Measurements from ENCODE around the gene CEP112. TPM values are rescaled to one million over a fixed set of nuclear protein-coding genes. Genes with fewer than 3 reads are reported as not detected.

Gene CEP112
- polyA plus RNA-seq, 1 donor (not counting 4 experiments of a cell fraction or from before 2014, with no cell fraction given) = 2.6 TPM

DNA sequence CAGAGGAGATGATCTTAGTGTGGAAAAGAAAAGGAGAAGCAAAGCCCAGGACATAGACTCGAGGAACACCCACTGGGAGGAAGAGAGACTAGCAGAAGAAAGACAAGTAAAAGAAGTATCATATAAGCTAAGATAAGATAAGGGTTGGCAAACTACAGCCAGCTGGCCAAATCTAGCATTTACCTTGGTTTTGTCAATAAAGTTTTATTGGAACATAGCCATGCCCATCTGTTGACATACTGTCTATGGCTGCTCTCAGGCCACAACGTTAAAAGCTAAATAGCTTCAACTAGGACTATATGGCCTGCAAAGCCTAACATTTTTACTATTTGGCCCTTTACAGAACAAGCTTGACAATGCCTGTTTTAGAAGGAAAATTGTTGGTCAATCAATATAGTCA, 464.1 kb downstream of the CEP112 start:
- Histone ChIP-seq H4K20me1 (ENCODE audit: control insufficient read depth, extremely low read depth, insufficient read depth, low read length) (no peaks in the 10 kb centered on the region), H3K9me1 (ENCODE audit: control insufficient read depth, extremely low read depth, insufficient read depth, low read length) (no peaks in the 10 kb centered on the region), H3K4me3 (ENCODE audit: control insufficient read depth in 2 of 3, extremely low read depth in 1 of 3, insufficient read depth in 2 of 3, low read depth in 1 of 3, low read length in 3 of 3) (no peak overlapping the region), H3K9me3 (ENCODE audit: control insufficient read depth, low read depth, low read length) (no peaks in the 10 kb centered on the region), H3K27ac (ENCODE audit: control insufficient read depth, insufficient read depth, low read length) (no peak overlapping the region), H3K4me1 (ENCODE audit: control insufficient read depth, extremely low read depth, insufficient read depth, low read length) (no peaks in the 10 kb centered on the region), H3K36me3 (ENCODE audit: control insufficient read depth in 2 of 2, extremely low read depth in 1 of 2, insufficient read depth in 2 of 2, low read length in 2 of 2) (no peaks in the 10 kb centered on the region), H3K27me3 (ENCODE audit: control insufficient read depth, extremely low read depth, insufficient read depth, low read length) (no peaks in the 10 kb centered on the region), H2AFZ (ENCODE audit: control insufficient read depth, low read length) (no peak overlapping the region), H3K9ac (ENCODE audit: control insufficient read depth, extremely low read depth, insufficient read depth, low read length) (no peak overlapping the region), H3K4me2 (ENCODE audit: control insufficient read depth, extremely low read depth, insufficient read depth, low read depth, low read length) (no peak overlapping the region), H3K79me2 (ENCODE audit: control insufficient read depth, insufficient read depth, low read length) (no peaks in the 10 kb centered on the region)
- TF ChIP-seq, protein P1, sequence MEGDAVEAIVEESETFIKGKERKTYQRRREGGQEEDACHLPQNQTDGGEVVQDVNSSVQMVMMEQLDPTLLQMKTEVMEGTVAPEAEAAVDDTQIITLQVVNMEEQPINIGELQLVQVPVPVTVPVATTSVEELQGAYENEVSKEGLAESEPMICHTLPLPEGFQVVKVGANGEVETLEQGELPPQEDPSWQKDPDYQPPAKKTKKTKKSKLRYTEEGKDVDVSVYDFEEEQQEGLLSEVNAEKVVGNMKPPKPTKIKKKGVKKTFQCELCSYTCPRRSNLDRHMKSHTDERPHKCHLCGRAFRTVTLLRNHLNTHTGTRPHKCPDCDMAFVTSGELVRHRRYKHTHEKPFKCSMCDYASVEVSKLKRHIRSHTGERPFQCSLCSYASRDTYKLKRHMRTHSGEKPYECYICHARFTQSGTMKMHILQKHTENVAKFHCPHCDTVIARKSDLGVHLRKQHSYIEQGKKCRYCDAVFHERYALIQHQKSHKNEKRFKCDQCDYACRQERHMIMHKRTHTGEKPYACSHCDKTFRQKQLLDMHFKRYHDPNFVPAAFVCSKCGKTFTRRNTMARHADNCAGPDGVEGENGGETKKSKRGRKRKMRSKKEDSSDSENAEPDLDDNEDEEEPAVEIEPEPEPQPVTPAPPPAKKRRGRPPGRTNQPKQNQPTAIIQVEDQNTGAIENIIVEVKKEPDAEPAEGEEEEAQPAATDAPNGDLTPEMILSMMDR (optimal IDR thresholded peaks at IDR 0.05 in 1 of 3, IDR thresholded peaks at IDR 0.05 in 1 of 3, conservative IDR thresholded peaks at IDR 0.05 in 1 of 3; ENCODE audit: extremely low read depth in 1 of 3, insufficient read depth in 2 of 3, low read length in 3 of 3) = no peak
- no peak for TF ChIP-seq EZH2 (IDR thresholded peaks at IDR 0.05; ENCODE audit: low read length)
- DNase-seq (ENCODE audit: low read depth, low spot score) (no peak), FAIRE-seq (no peak)
- dilution Hi-C loops (cut with MboI; ENCODE audit: extremely low pct_ligation_motif_present, low sequenced_read_pairs) = no loop called here

DNA sequence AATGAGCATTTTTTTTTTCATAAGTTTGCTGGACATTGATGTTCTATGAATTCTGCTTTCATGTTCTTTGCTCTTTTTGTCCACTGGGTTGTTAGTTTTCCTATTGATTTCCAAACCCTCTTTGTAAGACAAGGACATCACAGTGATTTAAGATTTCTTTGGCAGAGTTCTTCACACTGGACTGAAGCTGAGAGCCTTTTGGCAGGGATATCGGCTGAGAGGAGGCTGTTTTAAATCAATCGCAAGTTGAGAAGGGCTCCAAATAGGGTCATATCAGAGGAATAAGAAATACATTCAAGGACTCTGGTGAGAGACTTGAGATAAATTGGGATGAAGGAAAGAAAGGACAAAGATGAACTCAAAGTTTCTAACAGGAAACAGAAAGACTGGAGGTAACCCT, 464.7 kb downstream of the CEP112 start:
- TF ChIP-seq, protein P1 (optimal IDR thresholded peaks at IDR 0.05 in 1 of 3, IDR thresholded peaks at IDR 0.05 in 1 of 3, conservative IDR thresholded peaks at IDR 0.05 in 1 of 3; ENCODE audit: extremely low read depth in 1 of 3, insufficient read depth in 2 of 3, low read length in 3 of 3) = no peak
- no peak for TF ChIP-seq EZH2 (IDR thresholded peaks at IDR 0.05; ENCODE audit: low read length)
- Histone ChIP-seq H3K9ac (ENCODE audit: control insufficient read depth, extremely low read depth, insufficient read depth, low read length) (no peak overlapping the region), H3K79me2 (ENCODE audit: control insufficient read depth, insufficient read depth, low read length) (no peaks in the 10 kb centered on the region), H3K4me2 (ENCODE audit: control insufficient read depth, extremely low read depth, insufficient read depth, low read depth, low read length) (no peak overlapping the region), H2AFZ (ENCODE audit: control insufficient read depth, low read length) (no peak overlapping the region), H3K36me3 (ENCODE audit: control insufficient read depth in 2 of 2, extremely low read depth in 1 of 2, insufficient read depth in 2 of 2, low read length in 2 of 2) (no peaks in the 10 kb centered on the region), H3K27ac (ENCODE audit: control insufficient read depth, insufficient read depth, low read length) (no peak overlapping the region), H3K27me3 (ENCODE audit: control insufficient read depth, extremely low read depth, insufficient read depth, low read length) (no peaks in the 10 kb centered on the region), H3K4me1 (ENCODE audit: control insufficient read depth, extremely low read depth, insufficient read depth, low read length) (no peaks in the 10 kb centered on the region), H3K9me3 (ENCODE audit: control insufficient read depth, low read depth, low read length) (no peaks in the 10 kb centered on the region), H3K9me1 (ENCODE audit: control insufficient read depth, extremely low read depth, insufficient read depth, low read length) (no peaks in the 10 kb centered on the region), H3K4me3 (ENCODE audit: control insufficient read depth in 2 of 3, extremely low read depth in 1 of 3, insufficient read depth in 2 of 3, low read depth in 1 of 3, low read length in 3 of 3) (no peak overlapping the region), H4K20me1 (ENCODE audit: control insufficient read depth, extremely low read depth, insufficient read depth, low read length) (no peaks in the 10 kb centered on the region)
- FAIRE-seq (no peak), DNase-seq (ENCODE audit: low read depth, low spot score) (no peak)
- dilution Hi-C loops (cut with MboI; ENCODE audit: extremely low pct_ligation_motif_present, low sequenced_read_pairs) = no loop called here

Data from keratinocyte (primary cell).